ENCODE measurements around the gene PEBP1.

- TF ChIP-seq CTCF (IDR thresholded peaks at IDR 0.05) (no peak), POLR2A (IDR thresholded peaks at IDR 0.05) (no peak)
Observed at GRCh38 chr12:118185602-118186397, 49.9 kb downstream of the PEBP1 start.
